ENCODE measurements around the gene ADRA2C. TPM values are rescaled to one million over a fixed set of nuclear protein-coding genes. Genes with fewer than 3 reads are reported as not detected.

Gene ADRA2C
- total RNA-seq, 1 donor from 2014 or later = not detected

DNA sequence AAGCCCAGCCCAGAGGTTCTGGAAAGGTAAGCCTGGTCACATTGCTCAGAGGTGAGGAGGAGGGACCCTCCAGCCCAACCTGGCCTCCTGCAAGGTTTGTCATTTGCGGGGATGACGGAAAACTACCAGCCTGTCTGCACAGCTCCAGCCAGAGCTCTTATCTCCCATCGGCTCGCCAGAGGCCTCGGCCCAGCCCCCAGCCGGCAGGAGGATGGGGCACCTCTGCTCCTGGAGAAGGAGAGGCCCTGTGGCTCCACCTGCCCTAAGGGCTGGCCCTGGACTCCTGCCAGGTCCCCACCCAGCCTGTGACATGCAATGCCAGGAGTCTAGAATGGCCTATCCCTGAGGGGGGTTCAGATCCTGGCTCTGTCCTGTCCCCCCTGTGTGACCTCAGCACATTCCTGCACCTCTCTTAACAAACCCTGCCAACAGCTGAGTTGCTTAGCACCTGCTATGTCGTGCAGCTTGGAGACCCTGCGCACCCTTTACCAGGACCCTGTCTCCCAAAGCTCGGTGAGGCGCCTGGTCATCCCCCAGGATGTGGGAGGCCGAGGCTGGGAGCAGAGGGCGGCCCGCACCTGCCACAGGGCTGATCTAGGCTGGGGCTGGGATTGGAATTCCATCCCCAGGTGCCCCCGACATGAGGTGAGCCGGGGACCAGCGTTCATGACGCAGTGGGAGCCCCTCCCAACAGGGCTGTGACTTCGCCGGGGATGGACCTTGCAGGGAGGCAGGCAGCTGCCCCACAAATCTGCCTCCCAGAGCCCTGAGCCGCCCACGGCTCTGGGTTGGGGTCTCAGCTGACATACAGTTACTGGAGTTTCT lies 14.4 kb downstream of the ADRA2C start:
- DNase-seq (ENCODE audit: low read depth) = no peak
- H3K4me3 ChIP-seq (ENCODE audit: low read depth, low read length) = no peak overlapping the region
- TF ChIP-seq CTCF (conservative IDR thresholded peaks at IDR 0.05; ENCODE audit: low read depth, low read length) = no peak

DNA sequence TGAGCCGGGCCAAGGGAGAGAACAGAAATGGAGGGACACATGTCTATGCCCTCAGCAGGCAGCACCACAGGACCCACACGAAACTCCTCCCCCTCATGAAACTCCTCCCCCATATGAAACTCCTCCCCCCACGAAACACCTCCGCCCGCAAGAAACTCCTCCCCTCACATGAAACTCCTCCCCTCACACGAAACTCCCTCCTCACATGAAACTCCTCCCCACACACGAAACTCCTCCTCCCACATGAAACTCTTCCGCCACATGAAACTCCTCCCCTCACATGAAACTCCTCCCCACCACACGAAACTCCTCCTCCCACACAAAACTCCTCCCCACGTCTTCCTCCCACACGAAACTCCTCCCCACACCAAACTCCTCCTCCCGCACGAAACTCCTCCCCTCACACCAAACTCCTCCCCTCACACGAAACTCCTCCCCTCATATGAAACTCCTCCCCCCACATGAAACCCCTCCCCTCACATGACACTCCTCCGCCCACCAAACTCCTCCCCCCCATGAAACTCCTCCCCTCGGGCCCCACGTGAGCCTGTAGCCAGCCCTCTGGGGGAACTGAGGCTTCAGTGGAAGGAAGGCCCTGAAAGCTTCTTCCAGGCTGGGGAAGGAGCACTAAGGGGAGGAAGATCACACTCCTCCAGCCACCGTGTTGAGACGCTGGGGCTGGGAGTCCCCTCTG lies 15.2 kb downstream of the ADRA2C start:
- no peak for TF ChIP-seq CTCF (conservative IDR thresholded peaks at IDR 0.05; ENCODE audit: low read depth, low read length)
- no peak for DNase-seq (ENCODE audit: low read depth)
- H3K4me3 ChIP-seq (ENCODE audit: low read depth, low read length) = no peak overlapping the region

DNA sequence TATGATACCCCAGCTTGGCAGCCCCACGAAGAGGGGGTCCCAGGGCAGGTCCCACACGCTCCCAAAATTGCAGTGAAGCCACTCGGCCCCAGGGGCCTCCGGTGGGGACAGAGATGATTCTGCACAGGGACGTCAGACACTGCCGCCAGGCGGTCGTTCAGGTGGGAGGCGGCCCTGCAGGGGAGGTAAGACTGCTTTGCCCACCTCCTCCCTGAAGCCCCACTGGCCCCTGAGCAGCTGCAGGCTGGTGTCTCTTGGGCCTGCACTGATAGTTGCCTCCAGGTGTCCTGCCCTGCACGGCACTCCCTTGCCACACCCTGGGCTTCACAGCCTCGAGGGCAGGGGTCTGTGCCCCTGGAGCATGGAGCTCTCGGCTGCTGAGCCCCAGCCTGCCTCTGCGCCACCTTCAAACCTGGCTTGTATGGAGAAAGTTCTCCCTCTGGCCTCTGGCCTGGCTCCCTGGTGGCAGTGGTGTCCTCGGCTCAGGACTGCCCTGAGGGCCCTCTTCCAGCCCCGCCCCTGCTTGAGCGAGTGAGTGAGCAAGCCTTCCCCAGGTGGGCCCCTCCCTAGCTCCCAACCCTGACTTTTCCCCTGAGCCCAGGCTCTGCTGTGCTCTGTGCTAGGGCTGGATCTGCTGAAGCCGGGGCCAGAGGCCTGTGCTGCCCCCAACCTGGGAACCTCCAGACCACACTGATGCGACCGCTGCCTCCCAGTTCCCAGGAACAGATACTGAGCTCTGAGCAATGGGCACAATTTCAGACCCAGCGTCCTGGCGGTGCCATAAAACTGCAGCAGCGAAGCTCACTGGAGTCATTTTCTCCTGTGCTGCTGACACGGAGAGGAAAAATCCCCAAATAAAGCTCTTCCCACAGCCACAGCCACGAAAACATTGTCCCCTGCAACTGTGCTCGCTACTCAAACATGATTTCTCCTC lies 16.1 kb downstream of the ADRA2C start:
- no peak for DNase-seq (ENCODE audit: low read depth)
- TF ChIP-seq CTCF (conservative IDR thresholded peaks at IDR 0.05; ENCODE audit: low read depth, low read length) = no peak
- H3K4me3 ChIP-seq (ENCODE audit: low read depth, low read length) = no peak overlapping the region

DNA sequence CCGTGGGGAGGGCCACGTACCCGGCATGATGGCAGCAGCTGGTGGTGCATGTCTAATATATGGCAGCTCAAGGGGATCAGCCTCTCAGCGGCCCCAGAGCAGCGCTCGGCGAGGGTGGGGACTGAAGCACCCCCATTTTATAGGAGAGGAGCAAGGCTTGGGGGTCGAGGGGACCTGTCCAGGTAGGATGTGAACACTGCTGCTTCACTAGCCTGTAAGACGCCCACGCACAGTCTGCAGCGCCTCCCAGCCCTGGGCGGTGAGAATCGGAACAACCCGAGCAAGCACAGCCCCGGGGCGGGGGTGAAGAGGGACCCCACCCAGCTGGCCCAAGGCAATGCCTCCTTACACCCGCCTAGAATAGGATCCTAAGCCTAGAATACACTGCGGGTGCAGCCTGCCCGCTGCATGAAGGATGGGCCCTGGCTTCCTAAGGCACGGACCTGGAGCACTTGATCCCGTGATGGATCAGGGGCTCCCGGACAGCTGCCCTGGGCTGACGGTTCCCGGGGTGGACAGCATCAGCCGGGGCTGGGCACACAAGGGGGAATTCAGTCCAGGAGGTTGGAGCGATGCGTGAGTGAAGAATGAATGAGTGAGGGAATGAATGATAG lies 17.6 kb downstream of the ADRA2C start:
- no peak overlapping the region for H3K4me3 ChIP-seq (ENCODE audit: low read depth, low read length)
- TF ChIP-seq CTCF (conservative IDR thresholded peaks at IDR 0.05; ENCODE audit: low read depth, low read length) = peak; percentile 28
- no peak for DNase-seq (ENCODE audit: low read depth)

DNA sequence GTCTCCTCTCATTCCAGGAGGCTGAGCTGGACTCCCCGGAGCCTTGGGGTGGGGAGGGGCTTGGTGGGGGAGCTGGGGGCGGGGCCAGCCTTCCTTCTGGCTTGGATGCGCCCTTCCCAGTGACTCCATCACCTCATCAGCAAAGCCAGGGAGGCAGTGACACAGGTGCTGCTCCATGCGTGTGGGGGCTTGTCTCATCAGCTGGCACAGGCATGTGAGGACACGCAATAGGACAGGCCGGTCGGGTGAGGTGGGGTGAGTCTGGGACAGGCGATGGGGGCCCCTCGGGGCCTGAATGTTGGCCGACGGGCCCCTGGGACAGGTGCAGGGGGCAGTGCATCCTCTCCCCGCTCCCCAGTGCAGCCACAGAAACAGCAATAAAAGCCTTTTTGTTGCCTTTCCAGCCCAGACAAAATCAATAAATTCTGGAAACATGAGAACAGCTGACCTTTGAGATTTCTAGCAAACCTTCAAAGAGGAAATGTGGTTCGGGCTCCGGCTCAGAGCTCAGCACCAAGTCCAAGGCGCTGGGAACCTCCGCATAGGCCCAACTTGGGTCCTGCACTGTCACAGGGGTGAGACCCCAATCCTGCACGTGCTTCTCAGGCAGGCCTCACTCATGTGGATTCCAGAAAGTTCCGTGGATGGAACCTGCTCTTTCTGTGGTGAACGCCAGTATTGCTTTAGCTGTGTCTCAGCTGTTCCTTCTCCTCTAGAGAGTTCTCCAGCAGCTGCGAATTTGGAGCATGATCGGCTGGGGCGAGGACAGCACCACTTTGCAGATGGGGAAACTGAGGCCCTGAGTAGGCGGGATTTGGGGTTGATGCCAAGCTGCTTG lies 18.5 kb downstream of the ADRA2C start:
- no peak overlapping the region for H3K4me3 ChIP-seq (ENCODE audit: low read depth, low read length)
- no peak for DNase-seq (ENCODE audit: low read depth)
- no peak for TF ChIP-seq CTCF (conservative IDR thresholded peaks at IDR 0.05; ENCODE audit: low read depth, low read length)

GRCh38 chr4:3785292-3785565 lies 19.0 kb downstream of the ADRA2C start:
- no peak for TF ChIP-seq CTCF (conservative IDR thresholded peaks at IDR 0.05; ENCODE audit: low read depth, low read length)
- no peak overlapping the region for H3K4me3 ChIP-seq (ENCODE audit: low read depth, low read length)
- DNase-seq (ENCODE audit: low read depth) = no peak

Data from epithelial cell of proximal tubule (primary cell).